Nephron (organoid): ENCODE results near the gene MYL7.

Experiments
- H3K27ac Mint-ChIP-seq, 3 experiments: 2 replicates each; pipeline ENCODE4 v1.8.0; 2020; ENCODE audit warnings: mixed read lengths in 3 of 3, mild to moderate bottlenecking in 2 of 3, moderate library complexity in 1 of 3
- H3K27me3 Mint-ChIP-seq: 2 replicates; pipeline ENCODE4 v1.8.0; 2021; ENCODE audit warnings: low read depth, mild to moderate bottlenecking, moderate library complexity, mixed read lengths
- H3K36me3 Mint-ChIP-seq: 2 replicates; pipeline ENCODE4 v1.8.0; 2020; ENCODE audit warnings: low read depth, mixed read lengths
- H3K4me1 Mint-ChIP-seq: 2 replicates; pipeline ENCODE4 v1.8.0; 2020; ENCODE audit warnings: mixed read lengths
- H3K4me3 Mint-ChIP-seq, 3 experiments: 2 replicates each; pipeline ENCODE4 v1.8.0; 2020; ENCODE audit warnings: mild to moderate bottlenecking in 3 of 3, mixed read lengths in 3 of 3, moderate library complexity in 2 of 3
- H3K9me3 Mint-ChIP-seq: 2 replicates; pipeline ENCODE4 v1.8.0; 2020; ENCODE audit warnings: mixed read lengths
- TF ChIP-seq, protein P1 (sequence below), 3 experiments: fragments of 200-600 bp; sonication (generic); IDR thresholded peaks; one replicate each; pipeline ENCODE4 v1.5.0; 2021; ENCODE audit warnings: antibody characterized with exemption in 3 of 3; ENCODE audit not compliant: unreplicated experiment in 3 of 3

MYL7 gene, protein sequence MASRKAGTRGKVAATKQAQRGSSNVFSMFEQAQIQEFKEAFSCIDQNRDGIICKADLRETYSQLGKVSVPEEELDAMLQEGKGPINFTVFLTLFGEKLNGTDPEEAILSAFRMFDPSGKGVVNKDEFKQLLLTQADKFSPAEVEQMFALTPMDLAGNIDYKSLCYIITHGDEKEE

DNA sequence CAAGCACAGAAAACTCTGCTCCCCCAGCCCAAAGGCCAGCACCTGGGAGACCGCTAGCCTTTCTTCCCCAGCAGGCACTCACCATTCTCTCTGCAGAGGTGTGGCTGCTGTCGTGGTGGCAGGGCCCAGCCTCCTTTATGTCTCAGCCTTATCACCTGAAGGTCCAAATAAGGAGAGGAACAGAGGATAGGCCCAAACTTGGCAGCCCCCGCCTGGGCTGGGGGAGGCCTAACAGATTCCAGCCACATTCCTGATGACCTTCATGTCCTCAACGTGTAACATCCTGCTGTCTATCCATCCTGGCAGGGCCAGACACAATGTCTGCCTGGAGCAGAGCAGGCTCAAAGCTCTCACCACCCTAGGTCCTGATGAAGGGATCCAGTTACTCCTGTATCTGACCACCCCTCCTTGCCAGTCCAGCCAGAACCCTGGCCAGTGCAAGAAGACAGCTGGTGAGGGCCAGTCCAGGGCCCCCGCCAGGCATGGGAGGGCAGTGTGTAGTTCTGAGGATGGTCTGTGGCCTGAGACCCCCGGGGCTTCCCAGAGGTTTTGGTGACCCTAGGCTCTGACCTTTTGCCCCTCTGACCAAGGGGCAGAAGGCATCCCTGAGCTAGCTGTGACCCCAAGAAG lies at the start of gene MYL7:
Gene MYL7 (minus strand): TSS at position 112 of the 630 bp plus-strand sequence. CDS start 27 bp downstream, at position 85.
- Mint-ChIP-seq H3K4me1 (peaks cover 10% of the 10 kb centered on the region), H3K36me3 (no peaks in the 10 kb centered on the region), H3K4me3 (no peak within 1 kb of the TSS), H3K27me3 (peaks cover 26% of the 10 kb centered on the region), H3K27ac (no peak within 1 kb of the TSS), H3K9me3 (no peaks in the 10 kb centered on the region)
- TF ChIP-seq, protein P1, sequence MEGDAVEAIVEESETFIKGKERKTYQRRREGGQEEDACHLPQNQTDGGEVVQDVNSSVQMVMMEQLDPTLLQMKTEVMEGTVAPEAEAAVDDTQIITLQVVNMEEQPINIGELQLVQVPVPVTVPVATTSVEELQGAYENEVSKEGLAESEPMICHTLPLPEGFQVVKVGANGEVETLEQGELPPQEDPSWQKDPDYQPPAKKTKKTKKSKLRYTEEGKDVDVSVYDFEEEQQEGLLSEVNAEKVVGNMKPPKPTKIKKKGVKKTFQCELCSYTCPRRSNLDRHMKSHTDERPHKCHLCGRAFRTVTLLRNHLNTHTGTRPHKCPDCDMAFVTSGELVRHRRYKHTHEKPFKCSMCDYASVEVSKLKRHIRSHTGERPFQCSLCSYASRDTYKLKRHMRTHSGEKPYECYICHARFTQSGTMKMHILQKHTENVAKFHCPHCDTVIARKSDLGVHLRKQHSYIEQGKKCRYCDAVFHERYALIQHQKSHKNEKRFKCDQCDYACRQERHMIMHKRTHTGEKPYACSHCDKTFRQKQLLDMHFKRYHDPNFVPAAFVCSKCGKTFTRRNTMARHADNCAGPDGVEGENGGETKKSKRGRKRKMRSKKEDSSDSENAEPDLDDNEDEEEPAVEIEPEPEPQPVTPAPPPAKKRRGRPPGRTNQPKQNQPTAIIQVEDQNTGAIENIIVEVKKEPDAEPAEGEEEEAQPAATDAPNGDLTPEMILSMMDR (IDR thresholded peaks at IDR 0.05; ENCODE audit: unreplicated experiment in 3 of 3): no peak

GRCh38 chr7:44189993-44190872 lies 49.1 kb upstream of the MYL7 start:
- Mint-ChIP-seq H3K36me3 (no peaks in the 10 kb centered on the region), H3K4me3 (no peak overlapping the region), H3K9me3 (no peaks in the 10 kb centered on the region), H3K27me3 (peaks cover 3% of the 10 kb centered on the region), H3K4me1 (peaks cover 8% of the 10 kb centered on the region), H3K27ac (peak overlapping the region in 1 of 3 experiments; percentile 50)
- TF ChIP-seq, protein P1 (IDR thresholded peaks at IDR 0.05; ENCODE audit: unreplicated experiment in 3 of 3): no peak

DNA sequence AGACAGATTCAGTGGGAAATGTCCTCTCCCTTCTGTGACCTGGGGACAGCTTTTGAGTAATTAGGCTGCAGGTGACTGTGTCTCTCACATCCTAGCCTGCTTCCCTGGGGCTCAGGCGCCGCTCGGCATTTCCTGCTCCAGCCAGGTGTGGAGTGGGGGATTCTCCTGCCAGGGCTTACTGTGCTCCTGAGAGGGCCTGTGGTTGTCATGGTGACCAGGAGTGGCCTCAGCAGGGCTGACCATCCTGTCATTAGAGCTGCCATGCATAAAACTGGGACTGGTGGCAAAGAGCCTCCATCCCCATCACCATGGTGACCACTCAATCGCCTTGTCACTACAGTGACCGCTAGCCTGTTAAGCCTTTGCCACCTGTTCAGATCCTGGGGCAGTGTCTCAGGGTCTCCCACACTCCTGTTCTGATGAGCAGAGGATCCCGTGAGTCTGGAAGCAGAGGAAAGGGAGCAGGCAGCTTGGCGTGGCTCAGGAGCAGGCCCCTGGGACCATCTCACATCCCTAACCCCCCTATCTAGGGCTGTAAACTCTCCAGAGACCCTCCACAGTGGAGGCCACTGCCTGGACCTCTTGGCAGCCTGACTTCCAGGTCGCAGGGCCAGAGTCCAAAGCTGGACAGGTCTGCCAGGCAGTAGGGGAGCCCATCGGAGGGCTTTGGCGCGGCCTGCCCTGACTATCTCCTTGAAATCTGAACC lies 48.3 kb upstream of the MYL7 start, which contains the start of gene GCK:
Gene GCK (minus strand): TSS at position 154 of the 707 bp plus-strand sequence. CDS start 486 bp downstream, outside the sequence.
- H3K27me3 Mint-ChIP-seq: peaks cover 4% of the 10 kb centered on the region
- H3K27ac Mint-ChIP-seq: peak within 1 kb of the TSS in 1 of 3 experiments; percentile 91
- peak within 1 kb of the TSS in 1 of 3 experiments; percentile 45 for H3K4me3 Mint-ChIP-seq
- H3K9me3 Mint-ChIP-seq: no peaks in the 10 kb centered on the region
- H3K4me1 Mint-ChIP-seq: peaks cover 15% of the 10 kb centered on the region
- no peaks in the 10 kb centered on the region for H3K36me3 Mint-ChIP-seq
- TF ChIP-seq, protein P1 (IDR thresholded peaks at IDR 0.05; ENCODE audit: unreplicated experiment in 3 of 3): no peak

DNA sequence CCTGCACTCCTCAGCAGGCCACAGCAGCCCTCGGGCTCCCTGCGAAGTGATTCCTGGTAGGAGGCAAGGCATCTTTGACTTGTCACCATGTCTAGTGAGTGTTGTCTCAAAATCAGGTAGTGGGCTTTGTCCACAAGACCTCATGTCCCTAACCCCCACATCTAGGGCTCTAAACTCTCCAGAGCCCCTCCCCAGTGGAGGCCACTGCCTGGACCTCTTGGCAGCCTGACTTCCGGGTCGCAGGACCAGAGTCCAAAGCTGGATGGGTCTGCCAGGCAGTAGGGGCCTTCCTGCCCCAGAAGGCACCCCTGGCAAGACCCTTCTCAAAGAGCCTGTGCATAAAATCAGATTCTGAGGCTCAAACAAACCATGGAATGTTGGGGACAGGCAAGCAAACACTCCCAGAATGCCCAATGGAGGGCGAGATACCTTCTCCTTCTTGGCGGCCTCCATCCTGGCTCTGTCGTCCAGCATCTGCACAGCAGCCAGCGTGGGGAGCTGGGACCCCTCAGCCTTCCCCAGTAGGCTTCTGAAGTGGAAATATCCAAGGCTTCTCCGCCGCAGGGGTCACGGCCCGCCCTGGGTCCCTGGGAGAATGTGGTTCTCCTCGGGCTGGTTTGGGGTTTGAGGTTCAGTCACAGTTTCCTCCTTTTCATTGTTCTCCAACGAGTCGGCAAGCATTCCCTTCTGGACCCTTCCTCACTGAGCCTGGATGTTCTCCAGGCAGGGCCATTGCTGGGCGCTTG lies 47.5 kb upstream of the MYL7 start:
- H3K4me3 Mint-ChIP-seq: peak overlapping the region in 1 of 3 experiments; percentile 29
- TF ChIP-seq, protein P1 (IDR thresholded peaks at IDR 0.05; ENCODE audit: unreplicated experiment in 3 of 3): no peak
- peaks cover 6% of the 10 kb centered on the region for H3K27me3 Mint-ChIP-seq
- H3K36me3 Mint-ChIP-seq: no peaks in the 10 kb centered on the region
- H3K27ac Mint-ChIP-seq: peak overlapping the region in 1 of 3 experiments; percentile 91
- no peaks in the 10 kb centered on the region for H3K9me3 Mint-ChIP-seq
- H3K4me1 Mint-ChIP-seq: peaks cover 23% of the 10 kb centered on the region
